Measurements from ENCODE around the gene RNLS.
"Not testable (repeated sequence)": the region's sequence is repeated elsewhere in the genome, so short reads cannot be mapped to it uniquely, and the experiment has no call there.

The RNLS gene

DNA sequence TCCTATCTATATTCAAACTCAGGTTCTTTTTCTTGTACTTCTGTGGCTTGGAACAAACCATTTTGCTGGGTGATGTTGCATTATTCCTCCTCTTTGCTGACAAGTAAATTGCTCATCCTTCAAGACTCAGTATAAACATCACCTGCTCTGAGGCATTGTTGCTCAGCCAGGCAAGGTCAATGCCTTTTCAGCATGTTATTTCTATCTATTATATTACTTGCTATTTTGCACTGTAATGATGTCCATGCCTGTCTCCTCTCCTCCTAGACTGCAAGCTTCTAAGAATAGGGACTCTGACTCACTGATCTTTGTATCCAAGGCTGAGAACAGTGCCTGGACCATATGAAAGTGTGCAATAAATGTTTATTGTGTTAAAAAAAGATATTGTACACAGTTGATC lies 293.8 kb downstream of the RNLS start:
- no peaks in the 10 kb centered on the region for H3K9me3 Mint-ChIP-seq
- no peak overlapping the region for H3K27ac Mint-ChIP-seq
- no peak overlapping the region for H3K4me3 Mint-ChIP-seq
- peaks cover 18% of the 10 kb centered on the region for H3K4me1 Mint-ChIP-seq (ENCODE audit: low read depth)
- H3K27me3 Mint-ChIP-seq (ENCODE audit: low read depth), result peaks cover 10% of the 10 kb centered on the region
- no peak for DNase-seq (ENCODE audit: low spot score)
- H3K36me3 Mint-ChIP-seq (ENCODE audit: low read depth), result no peaks in the 10 kb centered on the region

DNA sequence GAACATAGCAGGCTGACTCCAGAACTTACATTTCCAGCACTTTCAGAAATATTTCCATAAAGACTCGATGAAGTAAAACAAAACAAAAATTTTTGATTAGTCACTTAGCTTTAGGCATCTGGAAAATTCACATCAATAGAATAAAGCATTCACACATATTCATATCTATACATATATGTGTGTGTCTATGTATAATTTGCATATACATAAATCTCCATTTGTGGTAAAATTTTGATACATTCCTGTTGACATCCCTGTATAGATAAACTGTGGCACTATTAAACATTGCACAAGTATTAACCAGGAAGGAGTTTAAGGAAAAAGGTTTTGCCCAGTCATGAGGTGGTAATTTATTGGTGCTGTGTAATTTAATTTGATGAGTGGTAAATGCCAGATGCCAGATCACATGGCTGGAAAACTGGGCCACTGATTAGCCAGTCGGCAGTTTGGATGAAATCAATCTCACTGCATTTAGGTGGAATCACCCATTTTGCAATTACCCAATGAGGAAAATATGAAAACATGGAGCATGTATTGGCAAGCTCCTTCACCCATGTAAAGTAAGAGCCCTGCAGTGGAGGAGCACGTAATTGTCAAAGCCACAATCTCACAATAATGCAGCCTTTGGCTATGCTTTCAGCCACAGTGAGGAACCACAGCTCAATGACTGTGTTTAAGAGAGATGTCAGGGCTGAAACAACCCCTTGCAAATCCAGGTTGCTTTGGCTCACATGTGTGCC lies 294.6 kb downstream of the RNLS start:
- peaks cover 18% of the 10 kb centered on the region for H3K4me1 Mint-ChIP-seq (ENCODE audit: low read depth)
- H3K27ac Mint-ChIP-seq, result no peak overlapping the region
- H3K4me3 Mint-ChIP-seq, result no peak overlapping the region
- H3K9me3 Mint-ChIP-seq, result no peaks in the 10 kb centered on the region
- H3K27me3 Mint-ChIP-seq (ENCODE audit: low read depth), result peaks cover 12% of the 10 kb centered on the region
- no peak for DNase-seq (ENCODE audit: low spot score)
- no peaks in the 10 kb centered on the region for H3K36me3 Mint-ChIP-seq (ENCODE audit: low read depth)

DNA sequence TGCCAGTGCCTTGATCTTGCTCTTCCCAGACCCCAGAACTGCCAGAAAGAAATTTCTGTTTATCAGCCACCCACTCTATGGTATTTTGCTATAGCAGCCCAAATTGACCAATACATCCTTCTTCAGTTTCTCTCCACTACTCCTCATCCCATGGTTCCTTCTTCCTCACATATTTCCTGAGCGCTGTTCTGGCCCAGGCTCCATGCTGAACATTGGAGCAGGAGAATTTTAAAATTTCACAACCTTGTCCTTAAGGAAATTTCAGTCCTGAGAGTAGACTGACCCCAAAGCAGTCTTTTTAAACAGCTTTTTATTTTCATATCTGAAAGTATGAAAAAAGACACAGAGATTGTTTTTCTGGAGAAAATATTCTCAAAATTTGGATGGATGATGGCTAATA lies 297.1 kb downstream of the RNLS start:
- DNase-seq (ENCODE audit: low spot score), result no peak
- H3K36me3 Mint-ChIP-seq (ENCODE audit: low read depth), result no peaks in the 10 kb centered on the region

GRCh38 chr10:88281592-88282347 lies 301.3 kb downstream of the RNLS start:
- no peak overlapping the region for H3K27ac Mint-ChIP-seq
- H3K36me3 Mint-ChIP-seq (ENCODE audit: low read depth), result peaks cover 1% of the 10 kb centered on the region
- H3K4me1 Mint-ChIP-seq (ENCODE audit: low read depth), result peaks cover 37% of the 10 kb centered on the region
- peaks cover 4% of the 10 kb centered on the region for H3K9me3 Mint-ChIP-seq
- H3K27me3 Mint-ChIP-seq (ENCODE audit: low read depth), result peaks cover 9% of the 10 kb centered on the region
- DNase-seq (ENCODE audit: low spot score), result no peak
- no peak overlapping the region for H3K4me3 Mint-ChIP-seq

More for the DNA sequence above, 297.1 kb downstream of the RNLS start:
- H3K4me3 Mint-ChIP-seq, result no peak overlapping the region
- H3K27me3 Mint-ChIP-seq (ENCODE audit: low read depth), result peaks cover 12% of the 10 kb centered on the region
- peaks cover 20% of the 10 kb centered on the region for H3K4me1 Mint-ChIP-seq (ENCODE audit: low read depth)
- no peaks in the 10 kb centered on the region for H3K9me3 Mint-ChIP-seq
- H3K27ac Mint-ChIP-seq, result no peak overlapping the region

GRCh38 chr10:88280518-88280917 lies 302.6 kb downstream of the RNLS start:
- Mint-ChIP-seq H3K9me3 (peaks cover 5% of the 10 kb centered on the region), H3K4me3 (no peak overlapping the region), H3K36me3 (ENCODE audit: low read depth) (peaks cover 1% of the 10 kb centered on the region), H3K27ac (no peak overlapping the region), H3K4me1 (ENCODE audit: low read depth) (peaks cover 37% of the 10 kb centered on the region), H3K27me3 (ENCODE audit: low read depth) (peaks cover 11% of the 10 kb centered on the region)
- DNase-seq (ENCODE audit: low spot score), result no peak

DNA sequence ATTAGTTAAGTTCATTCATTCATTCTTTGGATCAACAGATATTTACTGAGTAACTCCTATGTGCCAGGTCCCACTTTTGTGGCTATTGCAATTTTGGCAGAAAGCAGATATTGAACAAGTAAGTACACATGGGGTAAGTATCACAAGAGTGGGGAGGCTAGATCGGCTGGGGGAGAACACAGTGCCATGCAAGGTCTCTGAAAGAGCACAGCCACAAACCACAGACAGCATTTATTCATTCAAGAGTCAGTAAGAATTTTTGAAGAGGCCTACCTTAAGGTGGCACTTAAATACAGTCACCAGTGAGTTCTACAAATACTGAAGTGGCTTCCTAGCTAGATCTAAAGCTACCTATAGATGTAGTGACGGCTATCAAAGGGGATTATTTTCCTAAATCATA lies 304.2 kb downstream of the RNLS start:
- Mint-ChIP-seq H3K4me1 (ENCODE audit: low read depth) (peaks cover 40% of the 10 kb centered on the region), H3K27me3 (ENCODE audit: low read depth) (peaks cover 8% of the 10 kb centered on the region), H3K9me3 (peaks cover 5% of the 10 kb centered on the region), H3K36me3 (ENCODE audit: low read depth) (peaks cover 1% of the 10 kb centered on the region), H3K4me3 (no peak overlapping the region), H3K27ac (no peak overlapping the region)
- no peak for DNase-seq (ENCODE audit: low spot score)

GRCh38 chr10:88276945-88277344 lies 306.2 kb downstream of the RNLS start:
- H3K27me3 Mint-ChIP-seq (ENCODE audit: low read depth); H3K9me3 Mint-ChIP-seq; H3K36me3 Mint-ChIP-seq (ENCODE audit: low read depth); DNase-seq (ENCODE audit: low spot score); H3K4me3 Mint-ChIP-seq; H3K27ac Mint-ChIP-seq: not testable (repeated sequence)
- H3K4me1 Mint-ChIP-seq (ENCODE audit: low read depth), result peaks cover 52% of the 10 kb centered on the region

DNA sequence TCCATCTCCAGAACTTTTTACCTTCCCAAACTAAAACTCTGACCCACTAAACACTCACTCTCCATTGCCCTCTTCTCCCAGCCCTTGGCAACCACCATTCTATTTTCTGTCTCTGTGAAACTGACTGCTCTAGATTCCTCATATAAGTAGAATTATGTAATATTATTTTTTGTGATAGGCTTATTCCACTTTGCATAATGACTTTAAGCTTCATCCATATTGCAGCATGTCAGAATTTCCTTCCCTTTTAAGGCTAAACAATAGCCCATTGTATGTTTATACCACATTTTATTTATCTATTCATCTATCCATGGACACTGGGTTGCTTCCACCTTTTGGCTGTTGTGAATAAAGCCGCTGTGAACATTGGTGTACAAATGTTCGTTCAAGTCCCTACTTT lies 308.8 kb downstream of the RNLS start:
- peaks cover 1% of the 10 kb centered on the region for H3K36me3 Mint-ChIP-seq (ENCODE audit: low read depth)
- no peak overlapping the region for H3K27ac Mint-ChIP-seq
- peaks cover 9% of the 10 kb centered on the region for H3K27me3 Mint-ChIP-seq (ENCODE audit: low read depth)
- peaks cover 5% of the 10 kb centered on the region for H3K9me3 Mint-ChIP-seq
- no peak for DNase-seq (ENCODE audit: low spot score)
- H3K4me3 Mint-ChIP-seq, result no peak overlapping the region
- H3K4me1 Mint-ChIP-seq (ENCODE audit: low read depth), result peaks cover 53% of the 10 kb centered on the region

- peaks cover 5% of the 10 kb centered on the region for H3K9me3 Mint-ChIP-seq
- peaks cover 49% of the 10 kb centered on the region for H3K4me1 Mint-ChIP-seq (ENCODE audit: low read depth)
- no peak overlapping the region for H3K4me3 Mint-ChIP-seq
- H3K27ac Mint-ChIP-seq, result no peak overlapping the region
- DNase-seq (ENCODE audit: low spot score), result no peak
- peaks cover 1% of the 10 kb centered on the region for H3K36me3 Mint-ChIP-seq (ENCODE audit: low read depth)
- H3K27me3 Mint-ChIP-seq (ENCODE audit: low read depth), result peaks cover 13% of the 10 kb centered on the region
These were observed 309.6 kb downstream of the RNLS start for GRCh38 chr10:88273567-88273966.

DNA sequence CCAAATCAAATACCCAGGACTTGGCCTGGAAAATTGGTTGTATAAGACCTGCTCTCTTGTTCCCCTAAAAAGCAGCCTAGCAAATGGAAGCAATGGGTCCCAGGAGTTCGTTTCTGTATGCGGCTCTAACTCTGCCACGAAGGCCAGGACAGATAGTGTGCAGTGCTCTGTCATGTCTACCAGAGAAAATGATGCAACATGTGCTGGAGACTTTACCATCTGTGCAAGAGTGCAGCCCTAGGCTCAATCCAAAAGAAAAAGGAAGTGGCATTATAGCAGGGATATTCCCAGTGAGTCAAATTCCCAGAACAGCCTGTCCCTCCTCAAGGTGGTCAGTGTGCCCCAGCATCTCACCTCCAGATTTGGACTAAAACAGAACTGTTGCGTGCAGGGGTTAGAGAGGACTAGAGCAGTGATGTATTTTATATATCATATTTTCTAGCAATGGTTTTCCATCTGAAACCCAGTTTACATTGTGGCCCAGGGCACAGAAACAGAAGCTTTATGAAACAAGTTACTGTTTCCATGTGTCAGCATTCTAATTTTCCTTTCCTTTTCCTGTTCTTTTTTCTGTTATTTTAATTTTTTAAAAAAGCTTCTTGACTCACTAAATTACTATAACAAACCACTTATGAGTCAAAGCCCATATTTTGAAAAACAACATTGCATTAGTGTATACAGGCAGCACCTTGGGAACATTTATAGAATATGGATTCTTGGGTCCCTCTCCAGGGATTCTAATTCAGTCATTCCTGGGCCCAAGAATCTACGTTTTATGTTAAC lies 311.2 kb downstream of the RNLS start:
- H3K27ac Mint-ChIP-seq, result peak overlapping the region; percentile 94
- H3K36me3 Mint-ChIP-seq (ENCODE audit: low read depth), result peaks cover 3% of the 10 kb centered on the region
- peaks cover 25% of the 10 kb centered on the region for H3K27me3 Mint-ChIP-seq (ENCODE audit: low read depth)
- no peak for DNase-seq (ENCODE audit: low spot score)
- peaks cover 2% of the 10 kb centered on the region for H3K9me3 Mint-ChIP-seq
- H3K4me1 Mint-ChIP-seq (ENCODE audit: low read depth), result peaks cover 51% of the 10 kb centered on the region
- peak overlapping the region; percentile 76 for H3K4me3 Mint-ChIP-seq

GRCh38 chr10:88270871-88271713 lies 312.0 kb downstream of the RNLS start:
- peak; percentile 81 for DNase-seq (ENCODE audit: low spot score)
- Mint-ChIP-seq H3K27me3 (ENCODE audit: low read depth) (peaks cover 31% of the 10 kb centered on the region), H3K4me3 (peak overlapping the region; percentile 76), H3K4me1 (ENCODE audit: low read depth) (peaks cover 57% of the 10 kb centered on the region), H3K9me3 (no peaks in the 10 kb centered on the region), H3K36me3 (ENCODE audit: low read depth) (peaks cover 5% of the 10 kb centered on the region), H3K27ac (peak overlapping the region; percentile 94)

DNA sequence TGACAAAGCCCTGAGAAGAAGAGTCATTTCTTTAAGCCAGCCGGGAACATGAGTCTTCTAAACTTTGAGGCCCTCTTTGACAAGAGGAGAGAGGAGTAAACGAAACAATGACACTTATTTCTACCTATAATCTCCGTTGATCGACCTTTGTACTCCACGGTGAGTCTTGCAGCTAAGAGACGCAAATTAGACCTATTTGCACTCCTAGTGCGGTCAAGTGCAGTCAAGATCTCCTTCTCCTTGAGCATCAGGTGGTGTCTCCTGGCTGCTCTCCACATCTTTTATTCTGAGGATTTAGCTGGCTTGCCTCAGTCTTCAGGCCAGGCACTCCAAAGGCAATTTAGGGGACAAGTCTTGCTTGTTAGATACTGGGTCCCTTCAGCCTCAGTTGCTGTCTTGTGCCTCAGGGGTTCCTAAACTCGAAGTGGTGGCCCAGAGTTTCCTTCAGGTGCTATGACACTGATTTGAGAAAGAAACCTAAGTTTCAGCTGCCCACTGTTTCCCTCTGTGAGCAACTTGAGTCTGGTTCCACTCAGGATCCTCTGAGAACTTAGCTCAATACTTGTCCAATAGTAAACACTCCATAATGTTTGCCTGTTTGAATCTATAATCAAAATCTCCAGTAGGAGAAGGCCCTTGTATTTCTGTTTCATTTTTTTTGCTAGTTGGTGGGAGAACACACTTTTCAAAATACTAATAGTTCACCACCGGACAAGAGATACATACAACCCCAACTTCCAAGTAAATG lies 312.9 kb downstream of the RNLS start:
- Mint-ChIP-seq H3K27ac (peak overlapping the region; percentile 94), H3K4me3 (peak overlapping the region; percentile 76)

More for the DNA sequence above, 312.9 kb downstream of the RNLS start:
- Mint-ChIP-seq H3K27me3 (ENCODE audit: low read depth) (peaks cover 35% of the 10 kb centered on the region), H3K4me1 (ENCODE audit: low read depth) (peaks cover 57% of the 10 kb centered on the region), H3K9me3 (no peaks in the 10 kb centered on the region), H3K36me3 (ENCODE audit: low read depth) (peaks cover 7% of the 10 kb centered on the region)
- no peak for DNase-seq (ENCODE audit: low spot score)
